HCEC 1CT (cell line): ENCODE results near the gene AMY2A.
"Not testable (repeated sequence)": the region's sequence is repeated elsewhere in the genome, so short reads cannot be mapped to it uniquely, and the experiment has no call there.

ENCODE experiments used
- DNase-seq: peaks from one replicate; pipeline ENCODE4 v3.0.0-alpha.2; 2017

AMY2A gene

DNA sequence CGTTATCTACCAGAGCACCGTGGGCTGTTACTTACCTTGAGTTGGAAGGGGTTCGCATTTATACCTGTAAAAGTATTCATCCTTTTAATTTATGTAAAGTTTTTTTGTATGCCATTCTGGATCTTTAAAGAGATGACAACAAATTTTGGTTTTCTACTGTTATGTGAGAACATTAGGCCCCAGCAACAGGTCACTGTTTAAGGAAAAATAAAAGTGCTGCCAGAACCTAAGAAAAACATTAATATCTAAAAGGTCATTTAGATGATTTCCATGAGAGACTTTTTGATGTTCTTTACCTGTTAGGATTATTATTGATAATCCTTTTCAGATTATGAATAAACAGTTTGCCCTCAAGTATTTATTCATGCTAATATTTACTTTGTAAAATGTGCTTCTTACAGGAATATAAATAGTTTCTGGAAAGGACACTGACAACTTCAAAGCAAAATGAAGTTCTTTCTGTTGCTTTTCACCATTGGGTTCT, at the start of gene AMY2A:
TSS of gene AMY2A (plus strand) at position 434 of the 484 bp plus-strand sequence. CDS start at position 448, 14 bp downstream.
- not testable (repeated sequence) for DNase-seq

DNA sequence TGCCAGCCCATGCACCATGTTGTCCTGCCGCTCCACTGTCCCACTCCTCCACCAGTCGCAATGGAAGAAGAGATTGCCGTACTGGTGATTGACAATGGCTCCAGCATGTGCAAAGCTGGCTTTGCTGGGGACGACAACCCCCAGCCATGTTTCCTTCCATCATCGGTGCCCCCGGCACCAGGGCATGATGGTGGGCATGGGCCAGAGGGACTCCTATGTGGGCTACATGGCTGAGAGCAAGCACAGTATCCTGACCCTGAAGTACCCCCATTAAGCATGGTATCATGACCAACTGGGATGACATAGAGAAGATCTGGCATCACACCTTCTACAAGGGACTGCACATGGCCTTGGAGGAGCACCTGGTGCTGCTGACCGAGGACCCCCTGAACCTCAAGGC, 47.7 kb upstream of the AMY2A start:
- DNase-seq: no peak

DNA sequence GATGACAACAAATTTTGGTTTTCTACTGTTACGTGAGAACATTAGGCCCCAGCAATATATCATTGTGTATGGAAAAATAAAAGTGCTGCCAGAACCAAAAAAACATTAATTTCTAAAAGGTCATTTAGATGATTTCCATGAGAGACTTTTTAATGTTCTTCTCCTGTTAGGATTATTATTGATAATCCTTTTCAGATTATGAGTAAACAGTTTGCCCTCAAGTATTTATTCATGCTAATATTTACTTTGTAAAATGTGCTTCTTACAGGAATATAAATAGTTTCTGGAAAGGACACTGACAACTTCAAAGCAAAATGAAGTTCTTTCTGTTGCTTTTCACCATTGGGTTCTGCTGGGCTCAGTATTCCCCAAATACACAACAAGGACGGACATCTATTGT, 45.9 kb upstream of the AMY2A start, which contains the start of gene AMY2B:
TSS of gene AMY2B (plus strand) at position 301 of the 400 bp plus-strand sequence. CDS start at position 315, 14 bp downstream.
- DNase-seq: not testable (repeated sequence)

DNA sequence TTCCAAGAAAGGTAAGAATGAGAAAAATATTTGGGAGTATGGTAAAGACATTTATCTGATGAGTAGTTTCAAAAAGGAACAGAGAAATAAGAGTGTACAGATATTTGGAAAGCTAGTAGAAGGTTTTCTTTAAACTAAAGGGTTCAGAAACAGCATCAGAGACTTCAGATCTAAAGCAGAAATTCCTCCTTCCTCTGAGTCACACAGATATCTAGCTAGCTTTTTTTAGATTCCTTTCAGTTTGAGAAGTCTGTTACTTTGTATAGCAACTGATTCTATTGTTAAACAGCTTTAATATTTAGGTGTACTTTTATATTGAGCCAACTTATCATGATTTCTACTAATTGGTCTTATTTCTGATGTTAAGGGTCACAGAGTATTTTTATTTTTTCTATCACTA, 41.2 kb upstream of the AMY2A start:
- no peak for DNase-seq

DNA sequence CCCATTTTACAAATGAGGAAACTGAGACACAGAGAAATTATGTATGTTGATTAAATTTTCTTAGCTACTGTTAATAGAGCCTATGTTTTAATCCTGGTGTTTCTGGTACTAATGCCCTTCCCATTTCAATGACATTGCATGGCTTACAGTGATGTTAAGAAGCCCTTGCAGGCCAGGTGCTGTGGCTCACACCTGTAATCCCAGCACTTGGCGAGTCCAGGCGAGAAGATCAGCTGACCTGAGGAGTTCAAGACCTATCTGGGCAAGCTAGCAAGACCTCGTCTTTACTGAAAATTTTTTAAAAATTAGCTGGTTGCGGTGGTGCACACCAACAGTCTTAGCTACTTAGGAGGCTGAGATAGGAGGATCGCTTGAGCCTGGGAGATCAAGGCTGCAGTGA, 40.4 kb upstream of the AMY2A start:
- not testable (repeated sequence) for DNase-seq

DNA sequence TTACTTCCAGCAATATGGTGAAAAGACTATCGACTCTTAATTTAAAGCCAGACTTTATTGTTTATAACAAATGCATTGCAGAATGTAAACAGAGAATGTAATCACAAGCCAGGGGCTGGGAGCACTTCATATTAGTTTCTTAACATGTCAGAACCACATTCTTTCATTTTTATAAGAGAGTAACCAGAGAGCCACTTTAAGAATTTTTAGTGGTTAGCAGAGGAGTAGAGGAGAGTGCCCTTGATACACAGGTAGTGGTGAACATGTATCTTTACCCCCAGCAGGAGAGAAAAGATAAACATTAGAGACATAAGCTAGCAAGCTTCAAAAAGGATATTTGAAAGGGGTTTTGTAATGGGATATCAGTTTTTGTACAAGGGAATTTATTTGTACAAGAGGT, 34.8 kb upstream of the AMY2A start:
- no peak for DNase-seq

DNA sequence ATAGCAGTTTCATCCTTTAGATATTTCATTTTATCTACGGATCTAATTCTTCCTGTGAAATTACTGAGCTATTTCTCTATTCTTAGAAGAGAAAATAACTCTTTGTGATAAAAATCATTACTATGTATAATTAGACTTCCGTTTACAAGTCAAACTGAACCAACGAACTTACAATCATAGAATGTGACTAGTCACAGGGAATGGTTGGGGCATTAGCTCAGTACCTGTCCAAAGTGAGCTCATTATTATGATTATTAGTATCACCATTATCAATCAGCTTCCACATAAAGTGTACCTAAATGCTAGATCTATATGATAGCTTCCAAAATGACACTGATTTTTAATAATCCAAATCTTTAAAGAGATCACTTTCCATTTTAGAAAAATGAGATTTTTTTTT, 33.3 kb upstream of the AMY2A start:
- no peak for DNase-seq

DNA sequence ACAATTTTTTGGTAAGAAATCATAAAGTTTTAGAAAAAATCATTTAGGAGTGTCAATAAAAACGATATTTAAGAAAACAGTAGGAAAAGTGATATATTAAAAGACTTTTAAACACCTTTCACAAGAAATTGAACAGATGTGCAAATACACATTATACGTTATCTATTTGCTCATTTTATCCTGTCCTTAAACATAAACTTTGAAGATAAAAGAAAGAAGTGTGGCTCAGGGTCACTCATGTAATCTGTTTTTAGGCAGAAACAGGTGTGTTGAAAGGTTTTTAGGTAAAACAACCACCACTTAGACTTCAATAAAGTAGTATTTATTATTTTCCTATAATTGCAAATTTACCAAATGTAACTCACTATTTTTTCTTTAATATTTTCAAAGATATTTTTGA, 32.7 kb upstream of the AMY2A start:
- no peak for DNase-seq

DNA sequence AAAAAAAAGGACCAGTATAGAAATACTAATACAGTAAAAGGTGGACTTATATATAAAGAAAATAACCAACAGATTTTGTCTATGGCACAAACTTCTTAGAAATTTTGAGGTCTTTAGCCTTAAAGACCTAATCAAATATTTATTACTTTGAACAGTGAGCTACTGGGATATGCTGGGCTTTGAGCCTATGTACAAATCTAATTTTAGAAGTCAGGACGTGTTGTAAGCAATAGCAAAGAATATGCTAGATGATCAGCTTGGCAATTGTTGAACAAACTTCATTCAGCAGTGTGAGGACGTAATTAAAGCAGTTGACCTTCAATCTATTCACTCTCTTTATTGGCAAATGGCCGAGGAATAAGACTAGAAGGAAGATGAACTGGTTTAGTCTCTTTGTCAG, 14.5 kb upstream of the AMY2A start:
- not testable (repeated sequence) for DNase-seq

DNA sequence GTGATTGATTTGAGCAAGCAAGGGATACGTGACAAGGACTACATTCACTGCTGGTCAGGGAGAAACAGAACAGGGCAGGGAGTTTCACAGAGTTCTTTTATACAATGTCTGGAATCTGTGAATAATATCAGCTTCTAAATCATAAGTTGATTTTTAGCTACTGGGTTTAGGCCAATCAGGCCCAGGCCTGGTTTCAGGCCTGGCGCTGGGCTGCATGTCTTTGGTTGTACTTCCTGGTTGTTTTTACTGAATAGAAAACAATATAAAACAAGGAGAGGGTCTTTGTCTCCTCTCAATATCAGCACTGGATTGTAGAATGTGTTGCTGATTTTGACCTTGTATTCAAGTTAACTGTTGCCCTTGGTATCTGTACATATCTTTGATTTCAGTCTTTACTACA, 865 bp upstream of the AMY2A start:
- no peak for DNase-seq

DNA sequence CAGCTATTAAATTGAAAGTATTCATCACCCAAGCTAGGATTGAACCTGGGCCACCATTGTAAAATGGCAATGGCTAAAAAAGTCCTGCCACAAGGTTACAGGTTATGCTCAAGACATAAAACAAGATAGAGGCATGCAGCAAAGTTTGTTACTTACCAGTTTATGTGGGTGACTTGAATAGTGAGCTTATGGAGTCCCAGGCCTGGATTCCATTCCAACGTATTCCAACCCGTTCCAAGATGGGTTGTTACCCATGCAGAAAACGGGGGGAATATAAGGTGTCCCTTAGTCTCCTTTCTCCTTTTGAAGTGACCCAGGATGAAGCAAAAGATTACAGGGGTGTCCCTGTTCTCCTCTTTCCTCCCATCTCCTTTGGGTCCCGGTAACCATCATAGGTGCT, 10.2 kb downstream of the AMY2A start:
- DNase-seq: not testable (repeated sequence)

DNA sequence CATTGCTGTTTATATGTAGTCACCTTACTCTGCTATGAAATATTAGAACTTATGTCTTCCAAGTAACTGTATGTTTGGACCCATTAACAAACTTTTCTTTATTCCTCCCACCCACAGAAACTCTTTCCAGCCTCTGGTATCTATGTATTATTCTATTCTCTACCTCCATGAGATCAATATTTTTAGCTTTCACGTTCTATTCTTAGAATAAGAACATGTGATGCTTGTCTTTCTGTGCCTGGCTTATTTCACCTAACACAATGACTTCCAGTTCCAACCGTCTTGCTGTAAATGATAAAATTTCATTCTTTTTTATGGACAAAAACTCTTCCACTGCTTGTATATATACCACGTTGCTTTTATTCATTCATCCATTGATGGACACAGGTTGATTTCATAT, 24.0 kb downstream of the AMY2A start:
- not testable (repeated sequence) for DNase-seq

DNA sequence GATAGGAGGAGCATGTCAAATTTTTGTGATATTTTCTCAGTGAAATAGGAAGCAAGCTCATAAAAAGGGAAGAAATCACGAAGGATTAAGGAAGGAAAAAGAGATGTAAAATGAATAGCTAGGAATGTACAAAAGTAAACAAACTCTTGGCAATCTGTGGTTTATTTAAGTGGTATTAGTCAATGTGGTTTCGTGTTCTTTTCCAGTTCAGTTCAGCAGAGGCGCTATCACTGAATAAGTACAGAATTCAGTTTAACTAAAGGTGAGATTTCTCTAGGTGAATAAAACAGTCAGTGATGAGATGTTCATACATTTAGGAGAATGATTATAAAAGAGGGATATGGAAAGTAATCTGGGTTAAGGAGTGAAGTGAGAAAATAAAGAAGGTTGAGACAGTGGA, 26.7 kb downstream of the AMY2A start:
- not testable (repeated sequence) for DNase-seq

DNA sequence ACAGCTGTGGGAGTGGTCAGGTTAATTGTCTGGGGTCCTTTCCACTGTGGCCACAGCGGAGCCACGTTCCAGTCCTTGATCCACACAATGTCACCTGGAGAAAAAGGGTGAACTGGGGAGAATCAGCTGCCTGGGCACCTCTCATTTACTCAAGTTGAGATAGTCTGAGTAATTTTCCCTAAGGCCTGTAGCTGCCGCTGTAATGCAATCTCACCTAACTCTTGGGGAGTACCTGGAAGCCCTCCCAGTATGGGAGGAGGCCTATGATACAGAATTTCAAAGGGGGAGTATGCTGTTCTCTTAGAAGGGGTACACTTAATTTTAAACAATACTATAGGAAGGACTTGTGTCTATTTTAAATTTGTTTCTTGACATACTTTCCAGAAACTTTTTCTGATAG, 33.1 kb downstream of the AMY2A start:
- not testable (repeated sequence) for DNase-seq

DNA sequence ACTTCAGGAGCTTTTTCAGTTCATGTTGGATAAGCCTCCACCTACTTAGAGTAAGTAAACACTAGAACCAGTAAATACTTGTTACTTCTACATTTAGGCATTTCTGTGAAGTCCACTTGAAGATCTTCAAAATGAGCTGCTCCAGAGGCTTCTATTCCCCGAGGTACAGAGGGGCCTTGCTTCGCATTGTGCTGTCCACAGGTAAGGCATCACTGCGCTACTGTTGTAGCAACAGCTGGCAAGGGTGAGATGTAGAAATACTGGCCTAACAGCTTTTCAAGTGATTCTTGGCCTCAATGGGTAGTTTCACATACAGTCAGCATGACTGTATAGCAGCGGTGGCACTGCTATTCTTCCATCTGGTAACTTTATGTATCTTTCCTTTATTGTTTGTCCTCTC, 33.7 kb downstream of the AMY2A start:
- not testable (repeated sequence) for DNase-seq

DNA sequence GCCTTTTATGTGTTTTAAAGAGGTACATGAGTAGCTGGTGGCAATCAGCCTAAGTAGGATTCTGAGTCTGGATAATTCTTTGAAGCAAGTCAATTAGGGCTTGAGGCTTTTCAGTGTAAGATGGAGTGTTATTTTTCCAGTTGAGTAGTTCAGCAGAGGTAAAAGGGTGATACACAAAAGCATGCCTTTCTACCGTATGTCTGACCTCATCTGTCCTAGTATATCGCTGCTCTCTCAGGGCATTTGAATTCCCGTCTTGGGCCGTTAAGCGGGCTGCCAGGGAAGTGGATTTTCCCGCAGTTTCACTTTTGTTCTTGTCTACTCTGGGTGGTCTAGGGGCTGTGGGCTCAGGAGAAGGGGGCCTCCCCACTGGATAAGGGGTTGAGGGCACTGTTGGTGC, 36.9 kb downstream of the AMY2A start:
- DNase-seq: not testable (repeated sequence)

DNA sequence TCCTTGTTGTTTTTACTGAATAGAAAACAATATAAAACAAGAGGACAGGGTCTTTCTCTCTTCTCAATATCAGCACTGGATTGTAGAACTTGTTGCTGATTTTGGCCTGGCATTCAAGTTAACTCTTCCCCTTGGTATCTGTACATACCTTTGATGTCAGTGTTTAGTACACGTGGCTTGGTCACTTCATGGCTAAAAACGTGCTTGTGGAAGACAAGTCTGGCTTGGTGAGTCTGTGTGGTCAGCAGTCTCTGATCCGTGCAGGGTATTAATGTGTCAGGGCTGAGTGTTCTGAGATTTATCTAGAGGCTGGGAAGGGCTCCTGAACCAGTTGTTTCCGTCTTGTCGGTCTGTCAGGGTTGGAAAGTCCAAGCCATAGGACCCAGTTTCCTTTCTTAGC, 38.2 kb downstream of the AMY2A start, which contains the start of gene AMY1A:
TSS of gene AMY1A (plus strand) at position 301 of the 400 bp plus-strand sequence. CDS start 571 bp downstream, outside the sequence.
- not testable (repeated sequence) for DNase-seq
